Gastroesophageal sphincter (tissue), 3 donors: ENCODE measurements around the gene RCN1.

Source experiments
- EP300 ChIP-seq: sonication (generic); formaldehyde crosslinking; IDR thresholded peaks from one replicate; pipeline ENCODE4 v1.6.1; 2017; ENCODE audit warnings: antibody characterized with exemption, mild to moderate bottlenecking
- POLR2A ChIP-seq, 2 donors: fragments of 450-650 bp; IDR thresholded peaks; one replicate each; pipeline ENCODE4 v1.6.1; 2017; ENCODE audit warnings: antibody characterized with exemption in 2 of 2, mild to moderate bottlenecking in 2 of 2, moderate library complexity in 1 of 2
- POLR2AphosphoS5 ChIP-seq: sonication (generic); formaldehyde crosslinking; IDR thresholded peaks from one replicate; pipeline ENCODE4 v1.6.1; 2017; ENCODE audit warnings: antibody characterized with exemption
- TF ChIP-seq, protein P1 (sequence below), 4 experiments: fragments of 200-600 bp in 2 of 4; fragments of 450-650 bp in 2 of 4; sonication (generic) in 1 of 4; IDR thresholded peaks; one replicate each; pipeline ENCODE4 v1.5.1; 2017 to 2019; ENCODE audit warnings: antibody characterized with exemption in 4 of 4, mild to moderate bottlenecking in 2 of 4, moderate library complexity in 2 of 4

DNA sequence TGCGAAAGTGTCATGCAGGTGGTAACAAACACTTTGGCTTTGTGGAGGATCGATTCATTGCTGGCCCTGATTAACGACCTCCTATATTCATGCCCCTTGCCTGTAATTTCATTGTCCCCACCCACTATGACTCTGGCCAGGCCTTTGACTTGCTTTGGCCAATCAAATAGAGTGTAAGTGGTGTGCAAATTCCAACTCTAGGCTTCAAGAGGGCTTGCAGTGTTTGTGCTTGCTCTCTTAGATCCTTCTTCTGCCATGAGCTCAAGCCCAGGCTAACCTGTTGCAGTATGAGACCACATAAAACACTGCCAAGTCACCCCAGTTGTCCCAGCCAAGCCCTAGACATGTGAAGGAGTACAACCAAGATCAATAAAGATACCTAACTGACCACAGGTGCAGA is 48.0 kb downstream of the RCN1 start:
- TF ChIP-seq POLR2A (IDR thresholded peaks at IDR 0.05), result no peak
- TF ChIP-seq POLR2AphosphoS5, result no peak
- TF ChIP-seq, protein P1, sequence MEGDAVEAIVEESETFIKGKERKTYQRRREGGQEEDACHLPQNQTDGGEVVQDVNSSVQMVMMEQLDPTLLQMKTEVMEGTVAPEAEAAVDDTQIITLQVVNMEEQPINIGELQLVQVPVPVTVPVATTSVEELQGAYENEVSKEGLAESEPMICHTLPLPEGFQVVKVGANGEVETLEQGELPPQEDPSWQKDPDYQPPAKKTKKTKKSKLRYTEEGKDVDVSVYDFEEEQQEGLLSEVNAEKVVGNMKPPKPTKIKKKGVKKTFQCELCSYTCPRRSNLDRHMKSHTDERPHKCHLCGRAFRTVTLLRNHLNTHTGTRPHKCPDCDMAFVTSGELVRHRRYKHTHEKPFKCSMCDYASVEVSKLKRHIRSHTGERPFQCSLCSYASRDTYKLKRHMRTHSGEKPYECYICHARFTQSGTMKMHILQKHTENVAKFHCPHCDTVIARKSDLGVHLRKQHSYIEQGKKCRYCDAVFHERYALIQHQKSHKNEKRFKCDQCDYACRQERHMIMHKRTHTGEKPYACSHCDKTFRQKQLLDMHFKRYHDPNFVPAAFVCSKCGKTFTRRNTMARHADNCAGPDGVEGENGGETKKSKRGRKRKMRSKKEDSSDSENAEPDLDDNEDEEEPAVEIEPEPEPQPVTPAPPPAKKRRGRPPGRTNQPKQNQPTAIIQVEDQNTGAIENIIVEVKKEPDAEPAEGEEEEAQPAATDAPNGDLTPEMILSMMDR (IDR thresholded peaks at IDR 0.05), result no peak
- TF ChIP-seq EP300, result no peak
